HCT116 (cell line): ENCODE data around the gene ERMARD. TPM values are rescaled to one million over a fixed set of nuclear protein-coding genes. Genes with fewer than 3 reads are reported as not detected.

Source experiments
- ATAC-seq: fragments of 200-7000 bp; cut with Tn5 transposase; 2 replicates; pipeline ENCODE4 v1.9.1; 2020; ENCODE audit warnings: mild to moderate bottlenecking, moderate library complexity
- BruUV-seq: library from RNA; stranded (reverse); fragments of 400-500 nt; replicated peaks from 2 replicates; lab custom pipeline; 2021; lab: Mats Ljungman, UMichigan
- CTCF ChIA-PET: fragments of 300-600 bp; sonication (Branson Sonifier 250); formaldehyde crosslinking; loops from one replicate; lab custom pipeline; 2021; ENCODE audit warnings: antibody characterized with exemption; lab: Charles Lee
- POLR2A ChIA-PET: fragments of 300-600, 350-600 bp; sonication (Branson Sonifier 250); formaldehyde crosslinking; loops from one replicate; lab custom pipeline; 2021; ENCODE audit warnings: antibody characterized with exemption; lab: Charles Lee
- RAD21 ChIA-PET, 2 experiments: fragments of 300-600 bp; sonication (Branson Sonifier 250); formaldehyde crosslinking; loops; one replicate each; lab custom pipeline; 2023; ENCODE audit warnings: low total read pairs in 2 of 2; ENCODE audit not compliant: uncharacterized antibody in 2 of 2, unreplicated experiment in 2 of 2, low non-redundant PET in 1 of 2; lab: Charles Lee
- DNase-seq: peaks from one replicate; pipeline ENCODE4 v3.0.0-alpha.2; 2010; ENCODE audit warnings: low read depth, low spot score
- H2AFZ ChIP-seq: fragments of 200-600 bp; shearing (Covaris generic), sonication (generic); 2 replicates; pipeline ENCODE4 v1.6.1; 2017; ENCODE audit warnings: low read depth, mixed run types, mixed read lengths, antibody characterized with exemption, low read length; ENCODE audit not compliant: poor library complexity, severe bottlenecking
- H3K27ac ChIP-seq: 2 replicates; pipeline ENCODE4 v1.5.1; 2012; ENCODE audit warnings: low read depth, low read length
- H3K27me3 ChIP-seq: fragments of 200-600 bp; sonication (generic); 2 replicates; pipeline ENCODE4 v1.6.1; 2016; ENCODE audit warnings: mixed run types, low read length, mixed read lengths; ENCODE audit not compliant: insufficient read depth
- H3K36me3 ChIP-seq, 2 experiments: fragments of 200-500 bp in 1 of 2; fragments of 200-600 bp in 1 of 2; sonication (Bioruptor generic) in 1 of 2; sonication (generic) in 1 of 2; 2 replicates each; pipeline versions ENCODE4 v1.5.1 to v1.6.1; 2014 to 2016; ENCODE audit warnings: low read length in 2 of 2, inconsistent platforms in 1 of 2, mixed read lengths in 1 of 2, mixed run types in 1 of 2; ENCODE audit not compliant: insufficient read depth in 2 of 2, control insufficient read depth in 1 of 2
- H3K4me1 ChIP-seq, 2 experiments: fragments of 200-600 bp in 1 of 2; sonication (generic) in 1 of 2; 2 replicates each; pipeline versions ENCODE4 v1.5.1 to v1.6.1; 2012 to 2017; ENCODE audit warnings: low read length in 2 of 2, inconsistent platforms in 1 of 2, mild to moderate bottlenecking in 1 of 2, mixed read lengths in 1 of 2, mixed run types in 1 of 2, moderate library complexity in 1 of 2; ENCODE audit not compliant: insufficient read depth in 2 of 2, control insufficient read depth in 1 of 2
- H3K4me2 ChIP-seq: fragments of 200-600 bp; sonication (generic); 2 replicates; pipeline ENCODE4 v1.6.1; 2017; ENCODE audit warnings: mixed run types, low read length, mixed read lengths
- H3K4me3 ChIP-seq, 2 experiments: fragments of 200-600 bp in 1 of 2; sonication (generic) in 1 of 2; replicated peaks in 1 of 2; 2 replicates each; pipeline ENCODE4 v1.5.1; 2011 to 2016; ENCODE audit warnings: low read length in 2 of 2, control low read depth in 1 of 2, low read depth in 1 of 2, mild to moderate bottlenecking in 1 of 2, mixed read lengths in 1 of 2, mixed run types in 1 of 2
- H3K79me2 ChIP-seq: fragments of 200-600 bp; sonication (generic); 2 replicates; pipeline ENCODE4 v1.6.1; 2017; ENCODE audit warnings: mild to moderate bottlenecking, mixed run types, low read length, moderate library complexity, mixed read lengths; ENCODE audit not compliant: insufficient read depth
- H3K9ac ChIP-seq: fragments of 200-600 bp; sonication (generic); 2 replicates; pipeline ENCODE4 v1.6.1; 2016; ENCODE audit warnings: low read length, mixed read lengths
- H3K9me2 ChIP-seq: fragments of 200-600 bp; sonication (generic), shearing (Covaris generic); 2 replicates; pipeline ENCODE4 v1.6.1; 2017; ENCODE audit warnings: mixed run types, mild to moderate bottlenecking, moderate library complexity; ENCODE audit not compliant: insufficient read depth
- H3K9me3 ChIP-seq, 2 experiments: fragments of 200-500 bp in 1 of 2; fragments of 200-600 bp in 1 of 2; sonication (Bioruptor generic) in 1 of 2; sonication (generic) in 1 of 2; 2 replicates each; pipeline ENCODE4 v1.6.1; 2014 to 2017; ENCODE audit warnings: low read length in 2 of 2, mixed read lengths in 2 of 2, inconsistent platforms in 1 of 2, low read depth in 1 of 2, mild to moderate bottlenecking in 1 of 2, mixed run types in 1 of 2, moderate library complexity in 1 of 2; ENCODE audit not compliant: control insufficient read depth in 1 of 2, insufficient read depth in 1 of 2
- H4K20me1 ChIP-seq: fragments of 200-600 bp; sonication (generic), shearing (Covaris generic); 2 replicates; pipeline ENCODE4 v1.6.1; 2017; ENCODE audit warnings: mixed run types, mild to moderate bottlenecking, moderate library complexity; ENCODE audit not compliant: insufficient read depth
- CTCF ChIP-seq, 3 experiments: fragments of 200-600 bp in 1 of 3; sonication (generic) in 1 of 3; IDR thresholded peaks in 2 of 3; conservative IDR thresholded peaks in 1 of 3; 2 replicates each; pipeline ENCODE4 v1.5.1; 2012 to 2017; ENCODE audit warnings: low read depth in 2 of 3, low read length in 2 of 3, antibody characterized with exemption in 1 of 3, borderline replicate concordance in 1 of 3, control low read depth in 1 of 3, mild to moderate bottlenecking in 1 of 3, mixed read lengths in 1 of 3, mixed run types in 1 of 3, moderate library complexity in 1 of 3; ENCODE audit not compliant: insufficient read depth in 1 of 3
- POLR2A ChIP-seq: IDR thresholded peaks from 2 replicates; pipeline ENCODE4 v1.7.0; 2011; ENCODE audit warnings: borderline replicate concordance; ENCODE audit not compliant: insufficient read depth, insufficient read length; ENCODE audit errors: extremely low read depth
- POLR2AphosphoS5 ChIP-seq: IDR thresholded peaks from 2 replicates; pipeline ENCODE4 v1.6.1; 2011; ENCODE audit warnings: mild to moderate bottlenecking, low read depth, low read length, moderate library complexity
- YY1 ChIP-seq: IDR thresholded peaks from 2 replicates; pipeline ENCODE4 v1.6.1; 2011; ENCODE audit warnings: low read length, low read depth, moderate library complexity, mild to moderate bottlenecking; ENCODE audit not compliant: insufficient replicate concordance; ENCODE audit errors: extremely low read depth
- ZFX ChIP-seq: fragments of 450-650 bp; IDR thresholded peaks from 2 replicates; pipeline ENCODE4 v1.6.1; 2017
- intact Hi-C: fragments of 100-400 bp; cut with micrococcal nuclease; formaldehyde crosslinking; loops from 2 replicates; pipeline ENCODE4 v1.10.0; 2022
- total RNA-seq: library from RNA; stranded (reverse); gene quantifications from one replicate; pipeline ENCODE4 v1.2.1, GENCODE V29; 2021; ENCODE audit not compliant: unreplicated experiment

The ERMARD gene
- total RNA-seq, 1 experiment from 2014 or later = 24.7 TPM

DNA sequence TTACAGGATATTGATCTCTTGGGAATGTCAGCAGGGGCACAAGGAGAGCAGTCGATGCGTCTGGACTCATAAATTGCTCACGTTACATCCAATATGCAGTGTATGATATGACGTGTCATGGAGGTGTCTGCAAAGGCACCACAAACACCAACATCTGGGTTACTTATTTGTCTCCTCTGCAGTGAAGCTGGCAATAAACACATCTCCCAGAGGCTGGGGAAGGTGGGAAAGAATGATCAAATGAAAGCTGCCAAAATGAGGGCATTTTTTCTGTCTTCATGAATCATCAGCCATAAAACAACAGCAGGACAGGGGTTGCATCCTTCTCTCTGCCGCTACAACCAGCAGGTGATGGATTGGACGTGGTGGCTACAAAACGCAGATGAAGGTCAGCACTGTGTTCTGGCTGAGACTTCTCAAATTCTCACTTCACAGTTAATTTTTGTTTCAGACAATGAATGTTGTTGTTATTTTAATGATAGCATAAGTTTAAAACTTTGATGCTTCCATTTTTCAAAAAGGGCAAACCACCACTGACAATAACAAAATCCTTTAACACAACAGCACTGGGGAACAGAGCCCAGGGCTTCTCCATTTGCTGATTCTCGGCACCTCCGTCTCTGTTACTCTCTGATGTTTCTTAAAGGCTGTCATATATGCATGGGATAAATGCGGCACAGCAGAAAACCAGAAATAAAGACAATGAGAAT lies 47.5 kb downstream of the ERMARD start (continued):
- no peak for TF ChIP-seq YY1
- no peak for TF ChIP-seq POLR2A

- no peak for DNase-seq
- TF ChIP-seq YY1 = no peak
- no peak for TF ChIP-seq ZFX
- TF ChIP-seq POLR2AphosphoS5 = no peak
- 0 out of 6 replicates have a peak, but pooled peaks of 1 of the 3 experiments have one; percentile 11 for TF ChIP-seq CTCF (IDR thresholded peaks at IDR 0.05 in 2 of 3, conservative IDR thresholded peaks at IDR 0.05 in 1 of 3; ENCODE audit: borderline replicate concordance in 1 of 3, insufficient read depth in 1 of 3, low read depth in 2 of 3, low read length in 2 of 3)
- TF ChIP-seq, all 23 proteins: peak for 1
- POLR2A ChIA-PET = no interaction called here
- Histone ChIP-seq H2AFZ (no peak overlapping the region), H3K4me3 (no peak overlapping the region), H3K4me1 (peaks cover 12 to 15% of the 10 kb centered on the region in 2 experiments), H4K20me1 (no peaks in the 10 kb centered on the region), H3K79me2 (no peaks in the 10 kb centered on the region), H3K4me2 (no peak overlapping the region), H3K27me3 (peaks cover 15% of the 10 kb centered on the region; the same call in 1 of the 2 replicates), H3K9me3 (no peaks in the 10 kb centered on the region), H3K9ac (no peak overlapping the region), H3K9me2 (no peaks in the 10 kb centered on the region), H3K36me3 (no peaks in the 10 kb centered on the region), H3K27ac (no peak overlapping the region)
- intact Hi-C loops = loop anchor here (10.0 kb wide), 1 partner anchor 505 kb away; the partner anchor contains the start of gene FAM120B
- RAD21 ChIA-PET = no interaction called here
- ATAC-seq = no peak
- no TSS peak for BruUV-seq
- CTCF ChIA-PET = no interaction called here
Observed at GRCh38 chr6:169799474-169799926, 48.1 kb downstream of the ERMARD start.
